MCF 10A (cell line): ENCODE measurements around the gene HAUS7. TPM values are rescaled to one million over a fixed set of nuclear protein-coding genes. Genes with fewer than 3 reads are reported as not detected.
A peak's percentile ranks its signal among the peaks of the same experiment; 100 is the strongest.

Experiments
- BruUV-seq: library from RNA; stranded (reverse); fragments of 400-500 nt; replicated peaks from 2 replicates; lab custom pipeline; 2021; lab: Mats Ljungman, UMichigan
- CTCF ChIA-PET: fragments of 300-600 bp; sonication (Branson Sonifier 250); formaldehyde crosslinking; extraction: SDS; loops from one replicate; lab custom pipeline; 2021; ENCODE audit warnings: antibody characterized with exemption, inconsistent platforms; lab: Yijun Ruan, JAX
- POLR2A ChIA-PET: fragments of 300-600, 350-650 bp; sonication (Branson Sonifier 250); formaldehyde crosslinking; extraction: SDS; loops from one replicate; lab custom pipeline; 2020; ENCODE audit warnings: antibody characterized with exemption, inconsistent platforms; lab: Yijun Ruan, JAX
- DNase-seq: peaks from one replicate; pipeline ENCODE4 v3.0.0-alpha.2; 2018; ENCODE audit not compliant: unreplicated experiment
- H3K27ac Mint-ChIP-seq: one replicate; pipeline ENCODE4 v1.8.0; 2022; ENCODE audit warnings: mild to moderate bottlenecking, low read depth, mixed read lengths; ENCODE audit not compliant: unreplicated experiment
- H3K27me3 Mint-ChIP-seq: one replicate; pipeline ENCODE4 v1.8.0; 2022; ENCODE audit warnings: mixed read lengths; ENCODE audit not compliant: insufficient read depth, unreplicated experiment
- H3K36me3 Mint-ChIP-seq: one replicate; pipeline ENCODE4 v1.8.0; 2022; ENCODE audit warnings: mild to moderate bottlenecking, moderate library complexity, mixed read lengths; ENCODE audit not compliant: insufficient read depth, unreplicated experiment
- H3K4me1 Mint-ChIP-seq: one replicate; pipeline ENCODE4 v1.8.0; 2022; ENCODE audit warnings: mixed read lengths; ENCODE audit not compliant: insufficient read depth, unreplicated experiment
- H3K4me3 Mint-ChIP-seq: one replicate; pipeline ENCODE4 v1.8.0; 2022; ENCODE audit warnings: mild to moderate bottlenecking, moderate library complexity, mixed read lengths; ENCODE audit not compliant: unreplicated experiment
- H3K9me3 Mint-ChIP-seq: one replicate; pipeline ENCODE4 v1.8.0; 2022; ENCODE audit warnings: mixed read lengths; ENCODE audit not compliant: unreplicated experiment
- CTCF ChIP-seq: fragments of 200-600 bp; IDR thresholded peaks from one replicate; pipeline ENCODE4 v1.8.0; 2022; ENCODE audit warnings: antibody characterized with exemption, mild to moderate bottlenecking; ENCODE audit not compliant: unreplicated experiment
- intact Hi-C: fragments of 100-400 bp; cut with micrococcal nuclease; formaldehyde crosslinking; loops from 2 replicates; pipeline ENCODE4 v1.14.1; 2022
- total RNA-seq: library from RNA; stranded (reverse); gene quantifications from 2 replicates; pipeline ENCODE4 v1.2.3, GENCODE V29; 2022

The HAUS7 gene
- total RNA-seq, 1 experiment from 2014 or later = 19.4 TPM

- TF ChIP-seq CTCF = no peak
These were observed 39.2 kb upstream of the HAUS7 start for GRCh38 chrX:153509592-153509991.

GRCh38 chrX:153507484-153508178 is 37.3 kb upstream of the HAUS7 start:
- peak; percentile 68 for DNase-seq
- Mint-ChIP-seq H3K27ac (no peak overlapping the region), H3K9me3 (no peaks in the 10 kb centered on the region), H3K4me3 (no peak overlapping the region), H3K36me3 (no peaks in the 10 kb centered on the region), H3K4me1 (no peaks in the 10 kb centered on the region), H3K27me3 (no peaks in the 10 kb centered on the region)
- peak; percentile 77 for TF ChIP-seq CTCF
- no TSS peak for BruUV-seq
- POLR2A ChIA-PET = no interaction called here
- intact Hi-C loops = loop anchor here (2.0 kb wide), 1 partner anchor 475 kb away; no protein-coding TSS in a partner anchor
- CTCF ChIA-PET = interaction anchor here (0.5 to 3.1 kb wide), 28 partner anchors 8 to 1041 kb away, joined by 3 to 13 read pairs (median 4); partner anchors contain the start of gene HAUS7

More at GRCh38 chrX:153509592-153509991, 39.2 kb upstream of the HAUS7 start:
- Mint-ChIP-seq H3K9me3 (no peaks in the 10 kb centered on the region), H3K36me3 (no peaks in the 10 kb centered on the region), H3K4me1 (no peaks in the 10 kb centered on the region), H3K4me3 (no peak overlapping the region), H3K27me3 (no peaks in the 10 kb centered on the region), H3K27ac (no peak overlapping the region)
- ChIA-PET POLR2A (no interaction called here), CTCF (interaction anchor here (0.6 to 3.1 kb wide), 2 partner anchors 261 to 477 kb away, joined by 3 to 8 read pairs; no protein-coding TSS in a partner anchor)
- no peak for DNase-seq
- no TSS peak for BruUV-seq
- intact Hi-C loops = no loop called here

DNA sequence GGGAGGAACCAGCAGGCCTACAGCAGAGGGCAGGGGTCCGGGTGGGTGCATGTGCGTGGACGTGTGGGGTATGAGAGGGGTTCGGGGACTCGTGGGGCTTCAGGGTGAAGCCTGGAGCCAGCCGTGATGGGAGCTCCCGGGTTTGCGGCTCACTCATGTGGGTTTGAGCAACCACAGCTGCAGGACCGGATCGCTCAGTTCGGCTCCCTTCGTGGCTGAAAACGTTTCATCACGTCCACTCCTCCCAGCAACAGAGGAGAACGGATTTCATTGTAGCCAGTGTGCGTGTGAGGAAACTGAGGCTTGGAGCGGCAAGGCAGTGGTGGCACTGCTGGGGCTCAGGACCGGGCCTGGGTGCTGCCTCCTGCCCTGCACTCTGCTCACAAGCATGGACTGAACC is 35.0 kb upstream of the HAUS7 start:
- CTCF ChIA-PET = interaction anchor here (0.6 to 2.7 kb wide), 3 partner anchors 406 to 1312 kb away, joined by 3 to 11 read pairs (median 4); no protein-coding TSS in a partner anchor
- no peak overlapping the region for H3K4me3 Mint-ChIP-seq
- TF ChIP-seq CTCF = no peak
- H3K9me3 Mint-ChIP-seq = peaks cover 7% of the 10 kb centered on the region
- H3K4me1 Mint-ChIP-seq = no peaks in the 10 kb centered on the region
- intact Hi-C loops = no loop called here
- POLR2A ChIA-PET = interaction anchor here (0.8 kb wide), 1 partner anchor 10 kb away, joined by 3 read pairs; no protein-coding TSS in a partner anchor
- no peak overlapping the region for H3K27ac Mint-ChIP-seq
- BruUV-seq = no TSS peak
- no peak for DNase-seq
- H3K27me3 Mint-ChIP-seq = no peaks in the 10 kb centered on the region
- H3K36me3 Mint-ChIP-seq = no peaks in the 10 kb centered on the region

GRCh38 chrX:153504445-153505016 is 34.2 kb upstream of the HAUS7 start:
- CTCF ChIA-PET = no interaction called here
- no peaks in the 10 kb centered on the region for H3K36me3 Mint-ChIP-seq
- DNase-seq = no peak
- intact Hi-C loops = no loop called here
- no peaks in the 10 kb centered on the region for H3K27me3 Mint-ChIP-seq
- H3K4me3 Mint-ChIP-seq = no peak overlapping the region
- no peaks in the 10 kb centered on the region for H3K4me1 Mint-ChIP-seq
- no peak for TF ChIP-seq CTCF
- BruUV-seq = no TSS peak
- POLR2A ChIA-PET = interaction anchor here (0.8 kb wide), 1 partner anchor 11 kb away, joined by 3 read pairs; no protein-coding TSS in a partner anchor
- peaks cover 8% of the 10 kb centered on the region for H3K9me3 Mint-ChIP-seq
- H3K27ac Mint-ChIP-seq = no peak overlapping the region
